ENCODE data around the gene SENP8.

The SENP8 gene

DNA sequence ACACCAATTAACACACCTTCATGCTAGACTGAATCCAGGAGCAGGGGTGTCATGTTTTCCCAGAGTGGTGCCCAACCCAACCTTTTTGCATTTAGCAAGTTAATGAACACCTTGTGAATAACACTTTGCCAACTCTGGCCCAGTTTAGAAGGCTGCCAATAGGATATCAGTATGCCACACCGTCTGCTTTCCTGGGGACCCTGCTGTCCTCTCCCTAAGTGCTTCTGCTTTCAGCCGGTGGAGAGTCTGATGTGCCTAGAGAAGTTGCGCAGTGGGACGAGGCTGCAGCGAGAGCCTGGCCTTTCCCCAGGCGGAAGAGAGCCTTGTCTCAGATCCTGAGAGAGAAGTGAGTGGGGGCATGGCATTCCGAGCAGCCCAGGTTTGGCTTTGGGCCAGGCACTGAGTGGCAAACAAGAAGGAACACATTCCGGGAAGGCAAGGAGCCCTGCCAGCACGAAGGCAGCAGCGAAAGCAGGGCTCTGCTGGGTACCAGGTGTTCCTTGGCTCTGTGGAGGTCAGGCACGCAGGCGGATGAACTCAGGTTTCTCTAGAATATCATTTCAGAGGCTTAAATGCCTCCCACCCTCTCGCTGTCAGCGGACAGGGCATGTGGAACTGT lies 36.9 kb downstream of the SENP8 start:
- Mint-ChIP-seq H3K4me1 (peaks cover 3 to 11% of the 10 kb centered on the region in 2 donors), H3K36me3 (no peaks in the 10 kb centered on the region), H3K27me3 (peaks cover 11 to 18% of the 10 kb centered on the region in 2 donors), H3K9me3 (no peaks in the 10 kb centered on the region), H3K4me3 (peak overlapping the region; percentile 87 to 92), H3K27ac (no peak overlapping the region)
- ATAC-seq (replicated peaks) (no peak), DNase-seq (no peak)

DNA sequence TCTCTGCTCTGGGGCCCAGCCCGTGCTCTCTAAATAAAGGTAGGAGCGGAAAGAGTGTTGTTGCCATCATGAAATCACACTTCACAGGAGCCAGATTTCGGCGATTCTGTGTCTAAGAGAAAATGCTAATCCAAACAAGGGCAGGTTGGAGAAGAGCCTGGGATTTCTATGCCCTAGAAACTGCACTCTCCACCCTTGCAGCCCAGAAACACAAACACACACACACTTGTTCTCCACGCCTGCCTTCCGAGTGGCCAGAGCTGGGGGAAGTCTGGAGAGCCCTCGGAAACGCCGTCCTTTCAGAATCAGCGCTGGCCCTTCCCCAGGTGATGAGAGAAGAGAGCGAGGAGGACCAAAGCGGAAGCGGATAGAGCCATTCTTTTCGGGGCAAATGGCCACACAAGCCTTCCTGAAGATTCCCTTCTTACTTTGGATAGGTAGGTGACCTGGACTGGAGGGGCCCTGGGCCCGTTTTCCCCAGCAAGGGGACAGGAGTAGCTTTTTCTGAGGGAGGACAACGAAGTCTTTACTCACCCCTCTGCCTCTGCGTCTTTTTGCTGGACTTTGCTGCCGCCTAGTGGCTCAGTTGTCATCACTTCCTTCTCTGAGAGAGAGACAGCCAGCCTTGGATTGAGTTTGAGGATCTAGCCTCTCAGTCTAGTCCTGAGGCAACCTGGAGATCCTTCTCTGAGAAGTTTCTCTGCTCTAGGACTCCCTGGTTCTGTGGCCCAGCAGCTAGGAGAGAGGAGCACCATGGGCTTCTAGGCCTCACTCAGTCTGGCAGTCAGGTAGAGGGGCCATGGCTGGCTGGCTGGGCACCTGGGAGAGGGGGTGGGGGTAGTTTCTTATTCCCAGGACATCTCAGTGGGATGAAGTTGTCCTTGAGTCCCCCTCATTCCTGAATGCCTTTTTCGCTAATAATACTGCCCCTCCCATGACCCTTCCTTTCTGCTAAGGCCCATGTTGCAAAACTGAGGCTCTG lies 37.7 kb downstream of the SENP8 start:
- no peaks in the 10 kb centered on the region for H3K9me3 Mint-ChIP-seq
- peak overlapping the region; percentile 87 to 92 for H3K4me3 Mint-ChIP-seq
- peaks cover 7 to 14% of the 10 kb centered on the region in 2 donors for H3K27me3 Mint-ChIP-seq
- H3K36me3 Mint-ChIP-seq: no peaks in the 10 kb centered on the region
- ATAC-seq (replicated peaks) (peak; percentile 98), DNase-seq (peak; percentile 64)
- peak overlapping the region; percentile 56 for H3K27ac Mint-ChIP-seq
- peaks cover 3 to 11% of the 10 kb centered on the region in 2 donors for H3K4me1 Mint-ChIP-seq

DNA sequence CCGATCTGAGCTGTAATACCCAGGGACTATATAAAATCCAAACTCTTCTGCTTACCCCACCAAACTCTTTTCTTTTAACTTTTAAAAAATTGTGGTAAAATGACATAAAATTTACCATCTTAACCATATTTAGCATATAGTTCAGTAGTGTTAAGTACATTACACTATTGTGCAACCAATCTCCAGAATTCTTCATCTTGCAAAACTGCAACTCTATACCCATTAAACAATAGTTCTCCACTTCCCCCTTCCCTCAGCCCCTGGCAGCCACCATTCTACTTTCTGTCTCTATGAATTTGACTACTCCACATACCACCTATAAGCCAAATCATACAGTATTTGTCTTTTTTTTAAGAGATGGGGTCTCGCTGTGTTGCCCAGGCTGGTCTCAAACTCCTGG lies 38.7 kb downstream of the SENP8 start:
- Mint-ChIP-seq H3K4me1 (peaks cover 3 to 11% of the 10 kb centered on the region in 2 donors), H3K36me3 (no peaks in the 10 kb centered on the region), H3K27ac (no peak overlapping the region), H3K27me3 (peaks cover 5 to 9% of the 10 kb centered on the region in 2 donors), H3K9me3 (no peaks in the 10 kb centered on the region), H3K4me3 (no peak overlapping the region)
- no peak for ATAC-seq (replicated peaks)
- no peak for DNase-seq

- no peak overlapping the region for H3K4me3 Mint-ChIP-seq
- ATAC-seq (replicated peaks) (no peak), DNase-seq (no peak)
- H3K27me3 Mint-ChIP-seq: peaks cover 5 to 6% of the 10 kb centered on the region in 2 donors
- H3K4me1 Mint-ChIP-seq: peaks cover 0 to 2% of the 10 kb centered on the region in 2 donors
- H3K27ac Mint-ChIP-seq: no peak overlapping the region
- H3K9me3 Mint-ChIP-seq: no peaks in the 10 kb centered on the region
- no peaks in the 10 kb centered on the region for H3K36me3 Mint-ChIP-seq
Measured at GRCh38 chr15:72160696-72161245, 42.6 kb downstream of the SENP8 start.

DNA sequence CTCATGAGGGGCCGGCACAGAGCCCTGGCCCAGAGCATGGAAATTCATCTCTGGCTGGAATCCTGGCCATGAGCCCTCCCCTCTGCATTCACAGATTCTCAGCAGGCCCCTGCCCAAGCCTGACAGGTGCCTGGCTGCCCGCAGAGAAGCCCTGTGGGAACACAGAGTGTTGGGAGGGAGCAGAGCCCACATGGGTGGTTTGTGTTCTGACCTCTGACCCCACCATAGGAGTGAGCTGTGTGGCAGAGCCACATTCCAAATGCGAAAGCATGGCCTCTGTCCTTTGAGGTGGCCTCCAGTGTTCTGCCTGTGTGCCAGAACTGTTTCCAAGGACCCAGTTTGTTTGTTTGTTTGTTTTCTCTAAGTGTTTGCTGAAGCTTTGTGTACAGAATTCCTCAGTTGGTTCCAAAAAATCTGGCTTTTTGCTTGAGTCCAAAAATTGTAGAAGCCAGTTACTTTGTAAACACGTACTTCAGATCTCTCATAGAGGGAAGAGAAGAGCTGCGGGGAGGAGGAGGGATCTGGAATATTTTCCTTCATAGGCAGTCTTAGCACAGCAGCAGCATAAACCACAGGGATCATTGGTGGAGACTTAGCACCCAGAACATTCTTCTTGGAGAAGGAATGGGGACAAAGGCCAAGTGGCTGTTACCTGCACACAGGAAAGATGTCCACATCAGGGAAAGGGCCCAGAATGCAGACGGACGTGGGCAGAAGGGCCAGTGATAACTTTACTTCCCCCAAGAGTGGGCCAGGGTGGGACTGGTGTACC lies 43.3 kb downstream of the SENP8 start:
- H3K9me3 Mint-ChIP-seq: no peaks in the 10 kb centered on the region
- H3K27me3 Mint-ChIP-seq: peaks cover 9% of the 10 kb centered on the region in 2 donors
- H3K36me3 Mint-ChIP-seq: no peaks in the 10 kb centered on the region
- no peaks in the 10 kb centered on the region for H3K4me1 Mint-ChIP-seq
- peak overlapping the region; percentile 43 for H3K27ac Mint-ChIP-seq
- H3K4me3 Mint-ChIP-seq: no peak overlapping the region
- ATAC-seq (replicated peaks) (no peak), DNase-seq (no peak)

DNA sequence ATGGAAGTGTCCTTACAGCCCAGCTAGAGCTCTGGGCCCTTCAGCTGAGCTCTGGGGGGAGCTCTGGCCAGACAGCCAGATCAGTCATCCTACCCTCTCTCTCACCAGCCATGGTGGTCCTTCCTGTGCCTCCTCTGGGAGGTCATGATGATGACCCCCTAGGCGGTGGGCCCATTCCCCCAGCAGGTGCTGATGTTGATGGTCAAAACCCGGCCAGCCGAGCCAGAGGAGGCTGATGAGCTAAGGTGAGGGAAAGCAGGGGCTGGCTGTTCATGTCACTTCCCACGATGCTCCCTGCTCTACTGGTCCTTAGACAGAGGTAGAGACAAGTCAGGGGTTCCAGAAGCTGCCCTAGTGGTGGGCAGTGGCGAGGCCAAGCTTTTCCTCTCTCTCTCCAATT lies 44.4 kb downstream of the SENP8 start:
- no peak for DNase-seq
- Mint-ChIP-seq H3K9me3 (no peaks in the 10 kb centered on the region), H3K36me3 (no peaks in the 10 kb centered on the region), H3K4me1 (no peaks in the 10 kb centered on the region), H3K27ac (no peak overlapping the region), H3K27me3 (peaks cover 19% of the 10 kb centered on the region in 2 donors), H3K4me3 (no peak overlapping the region)
- ATAC-seq (replicated peaks): no peak

DNA sequence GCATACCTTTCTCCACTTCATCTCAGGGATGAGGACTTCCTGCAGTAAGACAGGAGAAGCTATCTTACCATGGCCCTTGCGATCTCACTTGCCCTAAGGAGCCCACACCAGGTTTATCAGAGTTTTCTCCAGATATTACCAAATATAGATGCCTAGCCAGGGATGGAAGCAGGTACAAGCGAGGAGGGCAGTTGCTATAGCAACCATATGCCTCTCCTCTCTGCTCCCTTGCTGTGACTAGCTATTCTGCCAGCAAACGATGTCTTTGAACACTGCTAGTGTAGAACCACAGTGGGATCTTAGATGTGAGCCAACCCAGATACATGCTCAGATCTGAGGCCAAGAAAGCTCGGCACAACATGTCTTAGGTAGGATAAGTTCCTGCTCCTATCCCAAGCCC lies 45.5 kb downstream of the SENP8 start:
- H3K27ac Mint-ChIP-seq: no peak overlapping the region
- DNase-seq (no peak), ATAC-seq (replicated peaks) (no peak)
- H3K36me3 Mint-ChIP-seq: no peaks in the 10 kb centered on the region
- H3K27me3 Mint-ChIP-seq: peaks cover 26% of the 10 kb centered on the region in 2 donors
- no peaks in the 10 kb centered on the region for H3K9me3 Mint-ChIP-seq
- no peak overlapping the region for H3K4me3 Mint-ChIP-seq
- no peaks in the 10 kb centered on the region for H3K4me1 Mint-ChIP-seq

DNA sequence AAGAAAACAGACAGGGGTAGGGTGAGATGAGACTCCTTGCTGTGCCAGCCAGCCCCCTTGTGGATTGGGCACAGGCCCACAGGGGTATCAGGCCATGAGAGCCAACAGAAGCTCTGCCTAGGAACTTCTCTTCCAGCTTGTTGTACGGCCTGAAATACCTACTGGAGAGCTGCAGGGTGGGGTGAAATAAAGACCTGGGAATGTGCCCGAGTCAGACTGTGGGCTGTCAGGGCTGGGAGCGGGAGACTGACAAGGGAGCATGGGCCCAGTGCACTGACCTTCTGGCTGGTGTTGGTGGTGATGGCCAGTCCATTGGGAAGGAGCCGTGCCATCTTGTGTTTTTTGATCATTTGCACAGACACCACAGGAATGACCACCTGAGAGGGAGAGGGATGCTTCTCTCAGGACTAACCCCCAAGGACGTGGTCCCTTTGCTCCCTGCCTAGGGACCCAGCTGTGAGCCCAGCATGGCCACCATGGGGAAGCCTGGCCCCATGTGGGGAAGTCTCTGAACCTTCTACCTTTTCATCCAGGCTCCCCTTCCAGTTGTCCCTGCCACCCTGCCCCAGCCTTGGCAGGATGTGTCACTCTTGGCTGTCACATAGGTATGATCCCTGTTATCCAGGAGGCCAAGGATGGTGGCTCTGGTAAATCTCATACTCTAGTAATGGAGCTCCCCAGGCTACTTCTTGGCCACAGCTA lies 48.7 kb downstream of the SENP8 start:
- no peak for ATAC-seq (replicated peaks)
- Mint-ChIP-seq H3K4me3 (no peak overlapping the region), H3K9me3 (no peaks in the 10 kb centered on the region), H3K36me3 (no peaks in the 10 kb centered on the region), H3K27me3 (peaks cover 26 to 28% of the 10 kb centered on the region in 2 donors), H3K27ac (no peak overlapping the region), H3K4me1 (no peaks in the 10 kb centered on the region)
- DNase-seq: no peak

GRCh38 chr15:72167445-72167844 lies 49.2 kb downstream of the SENP8 start:
- DNase-seq (no peak), ATAC-seq (replicated peaks) (no peak)
- Mint-ChIP-seq H3K4me3 (no peak overlapping the region), H3K36me3 (no peaks in the 10 kb centered on the region), H3K9me3 (no peaks in the 10 kb centered on the region), H3K27me3 (peaks cover 26 to 28% of the 10 kb centered on the region in 2 donors), H3K4me1 (no peaks in the 10 kb centered on the region), H3K27ac (no peak overlapping the region)

DNA sequence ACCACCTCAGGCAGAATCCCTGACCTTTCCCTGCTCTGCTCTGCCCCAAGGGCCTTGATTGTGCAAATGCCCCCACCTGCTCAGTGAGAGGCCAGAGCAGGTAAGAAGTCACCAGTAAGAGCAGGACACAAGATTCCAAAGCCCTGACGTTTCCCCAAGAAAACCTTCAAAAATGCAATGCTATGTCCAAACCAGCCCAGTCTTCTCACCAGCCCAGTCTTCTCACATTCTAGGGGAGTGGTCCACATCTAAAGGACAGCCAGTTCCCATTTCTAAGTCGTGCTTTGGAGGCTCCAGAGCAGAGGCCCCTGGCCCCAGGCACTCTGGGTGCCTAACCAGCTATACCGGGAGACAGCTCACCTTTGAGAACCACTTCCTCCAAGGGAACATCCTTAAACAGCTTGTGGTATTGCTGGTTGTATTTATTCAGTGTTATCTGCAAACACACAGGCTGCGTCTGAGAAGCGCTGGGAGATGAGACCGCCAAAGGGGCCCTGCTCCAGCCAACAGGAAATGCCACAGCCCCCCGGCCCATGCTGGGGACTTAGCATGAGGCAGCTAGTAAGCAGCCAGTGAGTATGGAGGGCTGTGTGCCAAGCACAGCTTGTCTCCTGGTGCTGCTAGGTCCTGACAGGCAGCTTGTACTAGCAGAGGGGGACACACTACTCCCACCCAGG lies 50.1 kb downstream of the SENP8 start:
- H3K9me3 Mint-ChIP-seq: no peaks in the 10 kb centered on the region
- peaks cover 23 to 28% of the 10 kb centered on the region in 2 donors for H3K27me3 Mint-ChIP-seq
- H3K4me1 Mint-ChIP-seq: no peaks in the 10 kb centered on the region
- H3K27ac Mint-ChIP-seq: no peak overlapping the region
- H3K36me3 Mint-ChIP-seq: no peaks in the 10 kb centered on the region
- no peak for DNase-seq
- no peak overlapping the region for H3K4me3 Mint-ChIP-seq
- no peak for ATAC-seq (replicated peaks)

DNA sequence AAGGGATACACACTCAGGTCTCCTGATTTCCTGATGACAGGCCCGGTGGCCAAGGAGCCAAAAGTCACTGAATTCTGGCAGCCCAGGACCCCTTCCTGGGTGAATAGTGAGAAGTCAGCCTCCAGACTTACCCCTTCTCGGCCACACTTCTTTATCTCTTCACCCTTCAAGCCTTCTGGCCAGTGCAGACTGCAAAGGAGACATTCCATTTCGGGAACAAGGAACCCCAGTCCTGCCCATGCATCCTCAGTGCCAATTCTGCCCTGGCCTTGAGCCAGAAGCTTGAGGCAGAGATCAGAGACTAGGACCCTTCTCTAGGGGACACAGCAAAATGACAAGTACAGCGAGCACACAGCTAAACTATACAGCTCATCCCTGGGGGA lies 50.6 kb downstream of the SENP8 start:
- H3K4me1 Mint-ChIP-seq: no peaks in the 10 kb centered on the region

DNA sequence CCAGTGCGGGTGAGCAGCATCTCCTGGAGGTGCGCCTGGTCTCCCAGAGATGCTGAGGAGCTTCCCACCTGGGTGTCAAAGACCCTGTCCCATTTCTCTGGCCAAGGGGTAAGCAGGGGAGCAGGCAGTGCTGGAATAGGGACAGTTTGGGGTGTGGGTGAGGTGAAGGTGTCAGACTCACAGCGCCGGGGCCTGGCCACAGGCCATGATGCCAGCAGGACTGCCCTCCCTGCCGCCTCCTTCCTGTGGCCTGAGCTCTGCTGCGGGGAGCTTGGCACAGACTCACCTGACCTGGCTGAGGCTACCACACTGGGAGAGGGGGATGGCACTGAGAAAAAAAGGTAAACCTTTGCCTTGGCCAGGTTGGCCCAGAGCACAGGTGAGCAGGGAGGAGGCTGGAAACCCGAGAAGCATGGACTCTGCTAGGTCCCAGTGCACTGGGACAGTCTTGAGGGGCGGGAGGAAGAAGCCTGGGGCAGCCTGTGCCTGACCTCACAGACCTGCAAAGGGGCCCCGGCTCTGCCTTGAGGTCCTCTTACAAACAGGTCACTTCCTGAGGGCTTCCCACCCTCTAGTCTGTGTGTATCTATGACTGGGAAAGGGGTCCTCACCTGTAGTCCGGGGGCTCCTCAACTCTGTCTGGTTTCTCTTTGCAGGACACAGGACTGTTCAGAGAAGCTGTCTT lies 51.2 kb downstream of the SENP8 start:
- H3K4me3 Mint-ChIP-seq: no peak overlapping the region
- no peaks in the 10 kb centered on the region for H3K9me3 Mint-ChIP-seq
- no peaks in the 10 kb centered on the region for H3K4me1 Mint-ChIP-seq
- no peak overlapping the region for H3K27ac Mint-ChIP-seq
- DNase-seq (no peak), ATAC-seq (replicated peaks) (peak in 1 of 2 donors; percentile 12)
- H3K27me3 Mint-ChIP-seq: peaks cover 22 to 31% of the 10 kb centered on the region in 2 donors
- no peaks in the 10 kb centered on the region for H3K36me3 Mint-ChIP-seq

More for the DNA sequence above, 50.6 kb downstream of the SENP8 start:
- H3K36me3 Mint-ChIP-seq: no peaks in the 10 kb centered on the region
- no peak for DNase-seq
- peaks cover 22 to 28% of the 10 kb centered on the region in 2 donors for H3K27me3 Mint-ChIP-seq
- no peak overlapping the region for H3K27ac Mint-ChIP-seq
- no peak for ATAC-seq (replicated peaks)
- H3K4me3 Mint-ChIP-seq: no peak overlapping the region
- no peaks in the 10 kb centered on the region for H3K9me3 Mint-ChIP-seq

Measured in stimulated activated naive B cell treated with anti-CD40 and anti-IgM and Interleukin-4, amounts not matched to agents 10 μg/mL and 1 μg/mL and 100 μg/mL, for 72 hours (primary cell).